ENCODE data around the gene NCK2. TPM values are rescaled to one million over a fixed set of nuclear protein-coding genes. Genes with fewer than 3 reads are reported as not detected.

NCK2 gene
- total and polyA plus RNA-seq, 2 of the 13 experiments (the other 11 are each of a cell fraction or from before 2014, with no cell fraction given) = 14.8 to 23.5 TPM

GRCh38 chr2:105910497-105911238, 166.0 kb downstream of the NCK2 start (continued):
- no peak for TF ChIP-seq HDAC6 (IDR thresholded peaks at IDR 0.05; ENCODE audit: low read depth, low read length)
- TF ChIP-seq ATF7-NPFF (CRISPR knock-in tag; IDR thresholded peaks at IDR 0.05; ENCODE audit: low read depth) = no peak
- TF ChIP-seq FLYWCH1 (CRISPR knock-in tag; IDR thresholded peaks at IDR 0.05) = no peak
- no peak for TF ChIP-seq ZNF333 (CRISPR knock-in tag; IDR thresholded peaks at IDR 0.05; ENCODE audit: borderline replicate concordance)
- TF ChIP-seq KLF11 (CRISPR knock-in tag; IDR thresholded peaks at IDR 0.05) = no peak
- no peak for TF ChIP-seq PHF20 (CRISPR knock-in tag; IDR thresholded peaks at IDR 0.05)
- no peak for TF ChIP-seq SATB2 (CRISPR knock-in tag; IDR thresholded peaks at IDR 0.05)
- TF ChIP-seq, protein P1, sequence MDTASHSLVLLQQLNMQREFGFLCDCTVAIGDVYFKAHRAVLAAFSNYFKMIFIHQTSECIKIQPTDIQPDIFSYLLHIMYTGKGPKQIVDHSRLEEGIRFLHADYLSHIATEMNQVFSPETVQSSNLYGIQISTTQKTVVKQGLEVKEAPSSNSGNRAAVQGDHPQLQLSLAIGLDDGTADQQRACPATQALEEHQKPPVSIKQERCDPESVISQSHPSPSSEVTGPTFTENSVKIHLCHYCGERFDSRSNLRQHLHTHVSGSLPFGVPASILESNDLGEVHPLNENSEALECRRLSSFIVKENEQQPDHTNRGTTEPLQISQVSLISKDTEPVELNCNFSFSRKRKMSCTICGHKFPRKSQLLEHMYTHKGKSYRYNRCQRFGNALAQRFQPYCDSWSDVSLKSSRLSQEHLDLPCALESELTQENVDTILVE (CRISPR knock-in tag; IDR thresholded peaks at IDR 0.05) = peak; percentile 74
- TF ChIP-seq ZNF362 (CRISPR knock-in tag; IDR thresholded peaks at IDR 0.05; ENCODE audit: borderline replicate concordance) = no peak; the same call in 1 of the 2 replicates
- no peak for TF ChIP-seq ZKSCAN1 (IDR thresholded peaks at IDR 0.05; ENCODE audit: low read length)
- TF ChIP-seq, protein P2, sequence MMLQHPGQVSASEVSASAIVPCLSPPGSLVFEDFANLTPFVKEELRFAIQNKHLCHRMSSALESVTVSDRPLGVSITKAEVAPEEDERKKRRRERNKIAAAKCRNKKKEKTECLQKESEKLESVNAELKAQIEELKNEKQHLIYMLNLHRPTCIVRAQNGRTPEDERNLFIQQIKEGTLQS (CRISPR knock-in tag; IDR thresholded peaks at IDR 0.05) = peak; percentile 67
- TF ChIP-seq SMAD9 (CRISPR knock-in tag; IDR thresholded peaks at IDR 0.05) = no peak
- TF ChIP-seq ZNF382 (CRISPR knock-in tag; IDR thresholded peaks at IDR 0.05; ENCODE audit: borderline replicate concordance) = no peak
- TF ChIP-seq SNAPC5 (CRISPR knock-in tag; IDR thresholded peaks at IDR 0.05; ENCODE audit: borderline replicate concordance) = no peak
- no peak for TF ChIP-seq TP53 (CRISPR knock-in tag; conservative IDR thresholded peaks at IDR 0.05)
- TF ChIP-seq JUNB (CRISPR knock-in tag; IDR thresholded peaks at IDR 0.05; ENCODE audit: borderline replicate concordance) = no peak
- no peak for TF ChIP-seq MXD3 (CRISPR knock-in tag; IDR thresholded peaks at IDR 0.05)
- TF ChIP-seq, protein P3, sequence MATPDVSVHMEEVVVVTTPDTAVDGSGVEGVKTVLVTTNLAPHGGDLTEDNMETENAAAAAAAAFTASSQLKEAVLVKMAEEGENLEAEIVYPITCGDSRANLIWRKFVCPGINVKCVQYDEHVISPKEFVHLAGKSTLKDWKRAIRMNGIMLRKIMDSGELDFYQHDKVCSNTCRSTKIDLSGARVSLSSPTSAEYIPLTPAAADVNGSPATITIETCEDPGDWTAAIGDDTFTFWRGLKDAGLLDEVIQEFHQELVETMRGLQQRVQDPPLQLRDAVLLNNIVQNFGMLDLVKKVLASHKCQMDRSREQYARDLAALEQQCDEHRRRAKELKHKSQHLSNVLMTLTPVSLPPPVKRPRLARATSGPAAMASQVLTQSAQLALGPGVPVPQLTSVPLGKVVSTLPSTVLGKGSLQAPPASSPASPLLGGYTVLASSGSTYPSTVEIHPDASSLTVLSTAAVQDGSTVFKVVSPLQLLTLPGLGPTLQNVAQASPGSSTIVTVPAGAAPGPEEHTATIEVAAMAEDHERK (CRISPR knock-in tag; IDR thresholded peaks at IDR 0.05; ENCODE audit: low read depth) = no peak
- no peak for TF ChIP-seq NFRKB (IDR thresholded peaks at IDR 0.05)
- peak; percentile 70; the same call in 1 of the 2 replicates for TF ChIP-seq MIER3 (CRISPR knock-in tag; IDR thresholded peaks at IDR 0.05; ENCODE audit: borderline replicate concordance)
- TF ChIP-seq RBFOX2 (IDR thresholded peaks at IDR 0.05; ENCODE audit: low read depth, low read length) = no peak
- no peak for TF ChIP-seq ELF4 (CRISPR knock-in tag; IDR thresholded peaks at IDR 0.05; ENCODE audit: borderline replicate concordance)
- no peak for TF ChIP-seq RFX1 (IDR thresholded peaks at IDR 0.05)
- no peak for TF ChIP-seq EEA1 (CRISPR knock-in tag; IDR thresholded peaks at IDR 0.05; ENCODE audit: borderline replicate concordance)
- TF ChIP-seq SMARCC2 (IDR thresholded peaks at IDR 0.05) = no peak
- TF ChIP-seq SAFB2 (CRISPR knock-in tag; IDR thresholded peaks at IDR 0.05; ENCODE audit: borderline replicate concordance, low read depth) = no peak
- no peak for TF ChIP-seq SOX6 (IDR thresholded peaks at IDR 0.05)
- peak; percentile 87 for TF ChIP-seq SOX6 (CRISPR knock-in tag; IDR thresholded peaks at IDR 0.05)

Measured in HepG2 (cell line).